ENCODE measurements around the gene FARSB. TPM values are rescaled to one million over a fixed set of nuclear protein-coding genes. Genes with fewer than 3 reads are reported as not detected.

FARSB gene
- total and polyA plus RNA-seq, 2 donors (not counting 3 experiments of a cell fraction or from before 2014, with no cell fraction given) = 12.7 to 29.4 TPM

- Histone ChIP-seq H2AFZ (ENCODE audit: low read depth, low read length) (no peak overlapping the region), H4K20me1 (replicated peaks; ENCODE audit: control insufficient read depth, extremely low read depth, insufficient read depth, low read length) (no peaks in the 10 kb centered on the region), H3K9me3 (replicated peaks; ENCODE audit: control insufficient read depth, insufficient read depth, low read length) (no peaks in the 10 kb centered on the region), H3K79me2 (ENCODE audit: control insufficient read depth, insufficient read depth, low read length) (no peaks in the 10 kb centered on the region), H3K27ac (ENCODE audit: insufficient read depth, low read depth, low read length) (no peak overlapping the region), H3K4me2 (ENCODE audit: insufficient read depth, low read length) (no peak overlapping the region), H3K27me3 (ENCODE audit: control insufficient read depth in 2 of 2, insufficient read depth in 2 of 2, low read length in 2 of 2) (no peaks in the 10 kb centered on the region), H3K4me1 (ENCODE audit: control insufficient read depth, extremely low read depth, insufficient read depth, low read length) (no peaks in the 10 kb centered on the region), H3K9me1 (replicated peaks; ENCODE audit: control insufficient read depth, extremely low read depth, insufficient read depth, low read length) (no peaks in the 10 kb centered on the region), H3K4me3 (replicated peaks in 1 of 3; ENCODE audit: insufficient read depth in 1 of 3, low read depth in 1 of 3, low read length in 3 of 3) (no peak overlapping the region), H3K9ac (replicated peaks; ENCODE audit: extremely low read depth, insufficient read depth, low read length) (no peak overlapping the region), H3K36me3 (ENCODE audit: control insufficient read depth in 2 of 2, extremely low read depth in 1 of 2, insufficient read depth in 2 of 2, low read length in 2 of 2) (peaks cover 0 to 3% of the 10 kb centered on the region in 2 experiments)
- ChIA-PET POLR2A (no interaction called here), CTCF (interaction anchor here (0.8 to 1.1 kb wide), 2 partner anchors 251 kb away, joined by 4 read pairs; no protein-coding TSS in a partner anchor)
- no peak for DNase-seq (ENCODE audit: low read depth, low spot score)
- FAIRE-seq = no peak
- TF ChIP-seq JUN (IDR thresholded peaks at IDR 0.05; ENCODE audit: borderline replicate concordance, insufficient read depth, insufficient read length, low read depth) = no peak
- TF ChIP-seq POLR2AphosphoS5 (IDR thresholded peaks at IDR 0.05; ENCODE audit: insufficient read depth, low read depth, low read length) = no peak
- TF ChIP-seq, protein P1, sequence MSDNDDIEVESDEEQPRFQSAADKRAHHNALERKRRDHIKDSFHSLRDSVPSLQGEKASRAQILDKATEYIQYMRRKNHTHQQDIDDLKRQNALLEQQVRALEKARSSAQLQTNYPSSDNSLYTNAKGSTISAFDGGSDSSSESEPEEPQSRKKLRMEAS (IDR thresholded peaks at IDR 0.05; ENCODE audit: insufficient read depth, insufficient read length) = no peak
- TF ChIP-seq POLR2A (IDR thresholded peaks at IDR 0.05; ENCODE audit: low read depth, low read length) = no peak
- TF ChIP-seq MYC (IDR thresholded peaks at IDR 0.05; ENCODE audit: low read depth, low read length) = no peak
- TF ChIP-seq EZH2 (IDR thresholded peaks at IDR 0.05; ENCODE audit: borderline replicate concordance, low read depth, low read length, severe bottlenecking) = no peak
- TF ChIP-seq, protein P2, sequence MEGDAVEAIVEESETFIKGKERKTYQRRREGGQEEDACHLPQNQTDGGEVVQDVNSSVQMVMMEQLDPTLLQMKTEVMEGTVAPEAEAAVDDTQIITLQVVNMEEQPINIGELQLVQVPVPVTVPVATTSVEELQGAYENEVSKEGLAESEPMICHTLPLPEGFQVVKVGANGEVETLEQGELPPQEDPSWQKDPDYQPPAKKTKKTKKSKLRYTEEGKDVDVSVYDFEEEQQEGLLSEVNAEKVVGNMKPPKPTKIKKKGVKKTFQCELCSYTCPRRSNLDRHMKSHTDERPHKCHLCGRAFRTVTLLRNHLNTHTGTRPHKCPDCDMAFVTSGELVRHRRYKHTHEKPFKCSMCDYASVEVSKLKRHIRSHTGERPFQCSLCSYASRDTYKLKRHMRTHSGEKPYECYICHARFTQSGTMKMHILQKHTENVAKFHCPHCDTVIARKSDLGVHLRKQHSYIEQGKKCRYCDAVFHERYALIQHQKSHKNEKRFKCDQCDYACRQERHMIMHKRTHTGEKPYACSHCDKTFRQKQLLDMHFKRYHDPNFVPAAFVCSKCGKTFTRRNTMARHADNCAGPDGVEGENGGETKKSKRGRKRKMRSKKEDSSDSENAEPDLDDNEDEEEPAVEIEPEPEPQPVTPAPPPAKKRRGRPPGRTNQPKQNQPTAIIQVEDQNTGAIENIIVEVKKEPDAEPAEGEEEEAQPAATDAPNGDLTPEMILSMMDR (IDR thresholded peaks at IDR 0.05; ENCODE audit: extremely low read depth in 1 of 2, insufficient read depth in 1 of 2, low read depth in 1 of 2, low read length in 2 of 2) = no peak
- no peak for TF ChIP-seq FOS (IDR thresholded peaks at IDR 0.05; ENCODE audit: borderline replicate concordance, insufficient read depth, low read length)
- TF ChIP-seq GATA2 (IDR thresholded peaks at IDR 0.05; ENCODE audit: insufficient read depth, insufficient read length, low read depth, low read length) = no peak
- BruUV-seq (replicated peaks) = no TSS peak
- dilution Hi-C loops (cut with MboI; ENCODE audit: extremely low pct_ligation_motif_present, low sequenced_read_pairs) (no loop called here), intact Hi-C loops (cut with micrococcal nuclease) (no loop called here)
These were observed 87.0 kb downstream of the FARSB start for GRCh38 chr2:222568865-222569264.

Measured in endothelial cell of umbilical vein (primary cell).